ENCODE measurements around the gene NAGA.
"Not testable (repeated sequence)": the region's sequence is repeated elsewhere in the genome, so short reads cannot be mapped to it uniquely, and the experiment has no call there.

The NAGA gene

GRCh38 chr22:42070517-42071422 is at the start of gene NAGA:
Gene NAGA, minus strand, starts transcription at chr22:42070812. Its CDS starts 515 bp downstream, at chr22:42070297.
- peak; percentile 99 for ATAC-seq
- TF ChIP-seq CREB5 (CRISPR knock-in tag; IDR thresholded peaks at IDR 0.05; ENCODE audit: low read depth) (no peak), GLIS3 (CRISPR knock-in tag; IDR thresholded peaks at IDR 0.05) (no peak), RARB (CRISPR knock-in tag; IDR thresholded peaks at IDR 0.05) (no peak), TOX (CRISPR knock-in tag; IDR thresholded peaks at IDR 0.05; ENCODE audit: borderline replicate concordance) (no peak), CSDC2 (CRISPR knock-in tag; IDR thresholded peaks at IDR 0.05) (no peak), SNAI2 (CRISPR knock-in tag; IDR thresholded peaks at IDR 0.05) (no peak), TSHZ2 (CRISPR knock-in tag; IDR thresholded peaks at IDR 0.05) (no peak), ESRRG (CRISPR knock-in tag; IDR thresholded peaks at IDR 0.05) (no peak)

GRCh38 chr22:42116848-42117424 is 46.3 kb upstream of the NAGA start:
- TF ChIP-seq PPARA (CRISPR knock-in tag; IDR thresholded peaks at IDR 0.05; ENCODE audit: borderline replicate concordance) (no peak), RARB (CRISPR knock-in tag; IDR thresholded peaks at IDR 0.05) (no peak), TSHZ2 (CRISPR knock-in tag; IDR thresholded peaks at IDR 0.05) (no peak), ZNF8 (CRISPR knock-in tag; IDR thresholded peaks at IDR 0.05) (no peak), GLIS3 (CRISPR knock-in tag; IDR thresholded peaks at IDR 0.05) (no peak), ISL1 (CRISPR knock-in tag; IDR thresholded peaks at IDR 0.05) (no peak), OSR1 (CRISPR knock-in tag; IDR thresholded peaks at IDR 0.05) (no peak), CSDC2 (CRISPR knock-in tag; IDR thresholded peaks at IDR 0.05) (no peak), ZFP30 (CRISPR knock-in tag; IDR thresholded peaks at IDR 0.05) (no peak), TCF4 (CRISPR knock-in tag; IDR thresholded peaks at IDR 0.05; ENCODE audit: borderline replicate concordance) (no peak), ESRRG (CRISPR knock-in tag; IDR thresholded peaks at IDR 0.05) (no peak), PATZ1 (CRISPR knock-in tag; IDR thresholded peaks at IDR 0.05; ENCODE audit: borderline replicate concordance) (no peak), ZC3H10 (CRISPR knock-in tag; IDR thresholded peaks at IDR 0.05) (no peak), ZNF565 (CRISPR knock-in tag; conservative IDR thresholded peaks at IDR 0.05; ENCODE audit: low read depth) (no peak), SNAI2 (CRISPR knock-in tag; IDR thresholded peaks at IDR 0.05) (no peak), BACH2 (CRISPR knock-in tag; IDR thresholded peaks at IDR 0.05; ENCODE audit: borderline replicate concordance) (no peak)
- ATAC-seq = no peak

GRCh38 chr22:42115420-42115830 is 44.8 kb upstream of the NAGA start:
- ATAC-seq = not testable (repeated sequence)

Data from SK-N-SH treated with all-trans-retinoic acid at 6 μM for 48 hours (cell line).